ENCODE results near the gene RABGAP1L.
"Not testable (repeated sequence)": the region's sequence is repeated elsewhere in the genome, so short reads cannot be mapped to it uniquely, and the experiment has no call there.

Gene RABGAP1L

GRCh38 chr1:174243451-174244000 lies 84.2 kb downstream of the RABGAP1L start:
- DNase-seq (ENCODE audit: low read depth) = no peak

- DNase-seq (ENCODE audit: low read depth) = no peak
Measured at GRCh38 chr1:174244017-174244416, 84.7 kb downstream of the RABGAP1L start.

- no peak for DNase-seq (ENCODE audit: low read depth)
Measured at GRCh38 chr1:174247472-174247871, 88.2 kb downstream of the RABGAP1L start.

- DNase-seq (ENCODE audit: low read depth) = no peak
Measured at GRCh38 chr1:174248041-174248440, 88.7 kb downstream of the RABGAP1L start.

GRCh38 chr1:174256386-174256785 lies 97.1 kb downstream of the RABGAP1L start:
- DNase-seq (ENCODE audit: low read depth) = not testable (repeated sequence)

GRCh38 chr1:174258148-174258550 lies 98.8 kb downstream of the RABGAP1L start:
- peak; percentile 26 for DNase-seq (ENCODE audit: low read depth)

- DNase-seq (ENCODE audit: low read depth) = no peak
Measured at GRCh38 chr1:174262349-174263241, 103.3 kb downstream of the RABGAP1L start.

- DNase-seq (ENCODE audit: low read depth) = no peak
Measured at GRCh38 chr1:174265282-174265681, 106.0 kb downstream of the RABGAP1L start.

- no peak for DNase-seq (ENCODE audit: low read depth)
Measured at GRCh38 chr1:174266476-174266875, 107.2 kb downstream of the RABGAP1L start.

GRCh38 chr1:174266991-174267612 lies 107.8 kb downstream of the RABGAP1L start:
- no peak for DNase-seq (ENCODE audit: low read depth)

- no peak for DNase-seq (ENCODE audit: low read depth)
Measured at GRCh38 chr1:174269989-174270651, 110.8 kb downstream of the RABGAP1L start.

GRCh38 chr1:174273190-174273589 lies 113.9 kb downstream of the RABGAP1L start:
- no peak for DNase-seq (ENCODE audit: low read depth)

- DNase-seq (ENCODE audit: low read depth) = no peak
Measured at GRCh38 chr1:174273776-174274175, 114.5 kb downstream of the RABGAP1L start.

GRCh38 chr1:174274452-174274851 lies 115.1 kb downstream of the RABGAP1L start:
- DNase-seq (ENCODE audit: low read depth) = no peak

GRCh38 chr1:174274884-174275283 lies 115.6 kb downstream of the RABGAP1L start:
- no peak for DNase-seq (ENCODE audit: low read depth)

- DNase-seq (ENCODE audit: low read depth) = no peak
Measured at GRCh38 chr1:174276087-174276486, 116.8 kb downstream of the RABGAP1L start.

GRCh38 chr1:174284052-174284451 lies 124.7 kb downstream of the RABGAP1L start:
- no peak for DNase-seq (ENCODE audit: low read depth)

GRCh38 chr1:174286042-174286441 lies 126.7 kb downstream of the RABGAP1L start:
- no peak for DNase-seq (ENCODE audit: low read depth)

- no peak for DNase-seq (ENCODE audit: low read depth)
Measured at GRCh38 chr1:174289644-174290310, 130.5 kb downstream of the RABGAP1L start.

GRCh38 chr1:174291059-174291458 lies 131.7 kb downstream of the RABGAP1L start:
- no peak for DNase-seq (ENCODE audit: low read depth)

GRCh38 chr1:174296309-174296708 lies 137.0 kb downstream of the RABGAP1L start:
- no peak for DNase-seq (ENCODE audit: low read depth)

- DNase-seq (ENCODE audit: low read depth) = no peak
Measured at GRCh38 chr1:174297351-174297750, 138.0 kb downstream of the RABGAP1L start.

Measured in stimulated activated CD8-positive, alpha-beta memory T cell treated with anti-CD3 and anti-CD28 coated beads, Interleukin-15, amount 100 ng/mL, for 1 hour (primary cell).